ENCODE measurements around the gene BATF2. TPM values are rescaled to one million over a fixed set of nuclear protein-coding genes. Genes with fewer than 3 reads are reported as not detected.

BATF2 gene
- total and polyA plus RNA-seq, 9 of the 15 experiments (the other 6 are each of a cell fraction or from before 2014, with no cell fraction given), result 1.7 to 8.9 (median 6.4) TPM

GRCh38 chr11:65027213-65028067 lies 30.7 kb upstream of the BATF2 start, which contains the start of gene SNX15 (continued):
- TF ChIP-seq, protein P1, sequence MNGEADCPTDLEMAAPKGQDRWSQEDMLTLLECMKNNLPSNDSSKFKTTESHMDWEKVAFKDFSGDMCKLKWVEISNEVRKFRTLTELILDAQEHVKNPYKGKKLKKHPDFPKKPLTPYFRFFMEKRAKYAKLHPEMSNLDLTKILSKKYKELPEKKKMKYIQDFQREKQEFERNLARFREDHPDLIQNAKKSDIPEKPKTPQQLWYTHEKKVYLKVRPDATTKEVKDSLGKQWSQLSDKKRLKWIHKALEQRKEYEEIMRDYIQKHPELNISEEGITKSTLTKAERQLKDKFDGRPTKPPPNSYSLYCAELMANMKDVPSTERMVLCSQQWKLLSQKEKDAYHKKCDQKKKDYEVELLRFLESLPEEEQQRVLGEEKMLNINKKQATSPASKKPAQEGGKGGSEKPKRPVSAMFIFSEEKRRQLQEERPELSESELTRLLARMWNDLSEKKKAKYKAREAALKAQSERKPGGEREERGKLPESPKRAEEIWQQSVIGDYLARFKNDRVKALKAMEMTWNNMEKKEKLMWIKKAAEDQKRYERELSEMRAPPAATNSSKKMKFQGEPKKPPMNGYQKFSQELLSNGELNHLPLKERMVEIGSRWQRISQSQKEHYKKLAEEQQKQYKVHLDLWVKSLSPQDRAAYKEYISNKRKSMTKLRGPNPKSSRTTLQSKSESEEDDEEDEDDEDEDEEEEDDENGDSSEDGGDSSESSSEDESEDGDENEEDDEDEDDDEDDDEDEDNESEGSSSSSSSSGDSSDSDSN (IDR thresholded peaks at IDR 0.05; ENCODE audit: borderline replicate concordance in 1 of 2, low read depth in 2 of 2, low read length in 2 of 2), result peak in 1 of 2 experiments; percentile 61; a peak in 2 of 4 replicates
- TF ChIP-seq ZNF79 (CRISPR knock-in tag; IDR thresholded peaks at IDR 0.05; ENCODE audit: low read depth) (peak; percentile 24; the same call in 1 of the 2 replicates), BHLHE40 (IDR thresholded peaks at IDR 0.05; ENCODE audit: low read length) (peak; percentile 32; the same call in 1 of the 2 replicates), CXXC5 (CRISPR knock-in tag; IDR thresholded peaks at IDR 0.05) (peak; percentile 83), DNMT1 (IDR thresholded peaks at IDR 0.05) (no peak), RAD21 (CRISPR knock-in tag; conservative IDR thresholded peaks at IDR 0.05 in 1 of 2, IDR thresholded peaks at IDR 0.05 in 1 of 2) (peak; percentile 30 to 35; a peak in 3 of 4 replicates), ELF1 (tag; IDR thresholded peaks at IDR 0.05) (0 out of 2 replicates have a peak, but pooled peaks have one; percentile 21)
- TF ChIP-seq, protein P2, sequence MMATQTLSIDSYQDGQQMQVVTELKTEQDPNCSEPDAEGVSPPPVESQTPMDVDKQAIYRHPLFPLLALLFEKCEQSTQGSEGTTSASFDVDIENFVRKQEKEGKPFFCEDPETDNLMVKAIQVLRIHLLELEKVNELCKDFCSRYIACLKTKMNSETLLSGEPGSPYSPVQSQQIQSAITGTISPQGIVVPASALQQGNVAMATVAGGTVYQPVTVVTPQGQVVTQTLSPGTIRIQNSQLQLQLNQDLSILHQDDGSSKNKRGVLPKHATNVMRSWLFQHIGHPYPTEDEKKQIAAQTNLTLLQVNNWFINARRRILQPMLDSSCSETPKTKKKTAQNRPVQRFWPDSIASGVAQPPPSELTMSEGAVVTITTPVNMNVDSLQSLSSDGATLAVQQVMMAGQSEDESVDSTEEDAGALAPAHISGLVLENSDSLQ (IDR thresholded peaks at IDR 0.05), result peak; percentile 77
